HepG2 (cell line): ENCODE results near the gene HIVEP2. TPM values are rescaled to one million over a fixed set of nuclear protein-coding genes. Genes with fewer than 3 reads are reported as not detected.

ENCODE experiments used
- FOXM1 ChIP-seq: sonication (generic); formaldehyde crosslinking; IDR thresholded peaks from 2 replicates; pipeline ENCODE4 v1.5.0; 2020; ENCODE audit warnings: missing genetic modification reagents
- GATAD1 ChIP-seq: IDR thresholded peaks from 2 replicates; pipeline ENCODE4 v1.6.1; 2016; ENCODE audit warnings: missing genetic modification reagents, missing compliant biosample characterization
- GLI4 ChIP-seq: sonication (generic); formaldehyde crosslinking; IDR thresholded peaks from 2 replicates; pipeline ENCODE4 v1.5.1; 2020; ENCODE audit warnings: missing genetic modification reagents, mild to moderate bottlenecking, moderate library complexity, borderline replicate concordance
- GPN1 ChIP-seq: sonication (generic); formaldehyde crosslinking; IDR thresholded peaks from 2 replicates; pipeline ENCODE4 v1.5.1; 2020; ENCODE audit warnings: missing genetic modification reagents, borderline replicate concordance
- HOXA5 ChIP-seq: sonication (generic); formaldehyde crosslinking; IDR thresholded peaks from 2 replicates; pipeline ENCODE4 v1.4.0; 2020; ENCODE audit warnings: missing genetic modification reagents
- MEIS1 ChIP-seq: sonication (generic); formaldehyde crosslinking; IDR thresholded peaks from 2 replicates; pipeline ENCODE4 v1.9.0; 2021; ENCODE audit warnings: mild to moderate bottlenecking, missing genetic modification reagents, moderate library complexity, borderline replicate concordance
- MIXL1 ChIP-seq: IDR thresholded peaks from 2 replicates; pipeline ENCODE4 v1.6.1; 2016
- NCOA1 ChIP-seq: sonication (generic); formaldehyde crosslinking; IDR thresholded peaks from 2 replicates; pipeline ENCODE4 v1.9.0; 2021; ENCODE audit warnings: missing genetic modification reagents
- NFAT5 ChIP-seq: sonication (generic); formaldehyde crosslinking; IDR thresholded peaks from 2 replicates; pipeline ENCODE4 v1.4.0; 2020; ENCODE audit warnings: missing genetic modification reagents
- PAWR ChIP-seq: sonication (generic); formaldehyde crosslinking; IDR thresholded peaks from 2 replicates; pipeline ENCODE4 v1.4.0; 2020; ENCODE audit warnings: missing genetic modification reagents, mild to moderate bottlenecking, borderline replicate concordance
- PPARG ChIP-seq: conservative IDR thresholded peaks from 2 replicates; pipeline ENCODE4 v1.6.1; 2016; ENCODE audit warnings: missing biosample characterization, missing genetic modification reagents
- RARG ChIP-seq: sonication (generic); formaldehyde crosslinking; IDR thresholded peaks from 2 replicates; pipeline ENCODE4 v1.4.0; 2020; ENCODE audit warnings: low read depth, mild to moderate bottlenecking, missing genetic modification reagents
- RNF219 ChIP-seq: sonication (generic); formaldehyde crosslinking; IDR thresholded peaks from 2 replicates; pipeline ENCODE4 v1.5.0; 2020; ENCODE audit warnings: mild to moderate bottlenecking, missing genetic modification reagents
- SOX5 ChIP-seq: IDR thresholded peaks from 2 replicates; pipeline ENCODE4 v1.6.1; 2016; ENCODE audit warnings: borderline replicate concordance
- TMF1 ChIP-seq: sonication (generic); formaldehyde crosslinking; IDR thresholded peaks from 2 replicates; pipeline ENCODE4 v1.8.1; 2022; ENCODE audit warnings: low read depth, missing genetic modification reagents
- TP53 ChIP-seq: sonication (generic); formaldehyde crosslinking; conservative IDR thresholded peaks from 2 replicates; pipeline ENCODE4 v1.4.0; 2020; ENCODE audit warnings: missing genetic modification reagents
- TSC22D2 ChIP-seq: sonication (generic); formaldehyde crosslinking; IDR thresholded peaks from 2 replicates; pipeline ENCODE4 v1.5.1; 2020; ENCODE audit warnings: missing genetic modification reagents, mild to moderate bottlenecking, borderline replicate concordance
- ZBTB20 ChIP-seq: sonication (generic); formaldehyde crosslinking; IDR thresholded peaks from 2 replicates; pipeline ENCODE4 v1.8.1; 2023; ENCODE audit warnings: missing genetic modification reagents, low read depth, mild to moderate bottlenecking, borderline replicate concordance
- ZBTB38 ChIP-seq: sonication (generic); formaldehyde crosslinking; IDR thresholded peaks from 2 replicates; pipeline ENCODE4 v1.5.1; 2020; ENCODE audit warnings: mild to moderate bottlenecking, missing genetic modification reagents
- ZKSCAN5 ChIP-seq: sonication (generic); formaldehyde crosslinking; IDR thresholded peaks from 2 replicates; pipeline ENCODE4 v1.5.1; 2020; ENCODE audit warnings: mild to moderate bottlenecking, missing genetic modification reagents
- ZNF18 ChIP-seq: sonication (generic); formaldehyde crosslinking; IDR thresholded peaks from 2 replicates; pipeline ENCODE4 v1.8.0; 2022; ENCODE audit warnings: mild to moderate bottlenecking, missing genetic modification reagents; ENCODE audit not compliant: insufficient replicate concordance
- ZNF207 ChIP-seq: fragments of 450-650 bp; IDR thresholded peaks from 2 replicates; pipeline ENCODE4 v1.6.1; 2016; ENCODE audit warnings: antibody characterized with exemption, borderline replicate concordance
- polyA plus RNA-seq, 8 experiments: library from polyadenylated mRNA; depleted of rRNA in 3 of 8; stranded (reverse) in 7 of 8; unstranded in 1 of 8; fragments of >200 nt; fragmentation: Illumina TruSeq in 4 of 8; extraction: Trizol in 4 of 8; gene quantifications; 2 replicates each; pipeline versions ENCODE4 v1.2.1 to v1.2.3, GENCODE V29; 2011 to 2016; ENCODE audit warnings: low read depth in 4 of 8, missing spikeins in 1 of 8, mixed read lengths in 1 of 8; ENCODE audit not compliant: insufficient read depth in 1 of 8
- total RNA-seq, 5 experiments: library from RNA; depleted of rRNA; stranded (reverse); fragments of >200 nt; fragmentation: Illumina TruSeq; extraction: Trizol; gene quantifications; 2 replicates each; pipeline ENCODE4 v1.2.3, GENCODE V29; 2016; ENCODE audit warnings: low read depth in 1 of 5

Gene HIVEP2
- total and polyA plus RNA-seq, 2 of the 13 experiments (the other 11 are each of a cell fraction or from before 2014, with no cell fraction given), result 3.4 to 12.9 TPM

GRCh38 chr6:142867988-142868812 is 76.8 kb downstream of the HIVEP2 start (continued):
- TF ChIP-seq PPARG (peak; percentile 95), TP53 (CRISPR knock-in tag) (no peak), ZBTB38 (CRISPR knock-in tag) (no peak), FOXM1 (CRISPR knock-in tag) (no peak), ZKSCAN5 (no peak), ZNF18 (CRISPR knock-in tag) (peak; percentile 51), SOX5 (CRISPR knock-in tag) (peak; percentile 100), ZBTB20 (peak; percentile 55; the same call in 1 of the 2 replicates), MEIS1 (peak; percentile 99; the same call in 1 of the 2 replicates), TSC22D2 (CRISPR knock-in tag) (peak; percentile 77; the same call in 1 of the 2 replicates), GPN1 (CRISPR knock-in tag) (no peak), GLI4 (CRISPR knock-in tag) (no peak), ZNF207 (no peak), PAWR (CRISPR knock-in tag) (no peak), MIXL1 (peak; percentile 98), TMF1 (CRISPR knock-in tag) (no peak), NFAT5 (CRISPR knock-in tag) (no peak), RNF219 (CRISPR knock-in tag) (no peak), RARG (0 out of 2 replicates have a peak, but pooled peaks have one; percentile 55), GATAD1 (CRISPR knock-in tag) (peak; percentile 50; the same call in 1 of the 2 replicates), NCOA1 (CRISPR knock-in tag) (peak; percentile 93; the same call in 1 of the 2 replicates), HOXA5 (peak; percentile 100)
